IMR-90 (cell line): ENCODE data around the gene KIF3B.

Experiments
- CEBPB ChIP-seq: IDR thresholded peaks from 2 replicates; pipeline ENCODE4 v1.6.1; 2012; ENCODE audit warnings: low read depth, low read length, improper control_type of control experiment
- CTCF ChIP-seq: conservative IDR thresholded peaks from 2 replicates; pipeline ENCODE4 v1.5.1; 2012; ENCODE audit warnings: mild to moderate bottlenecking, low read depth, low read length, improper control_type of control experiment
- RFX5 ChIP-seq: IDR thresholded peaks from 2 replicates; pipeline ENCODE4 v1.8.0; 2012; ENCODE audit warnings: low read depth, mild to moderate bottlenecking, low read length, moderate library complexity

GRCh38 chr20:32338665-32339064 is 61.2 kb downstream of the KIF3B start:
- no peak for TF ChIP-seq CTCF
- TF ChIP-seq CEBPB, result 0 out of 2 replicates have a peak, but pooled peaks have one; percentile 22
- no peak for TF ChIP-seq RFX5
